Pons (tissue), 1 donor: Measurements from ENCODE around the gene AARSD1.
"Not testable (repeated sequence)": the region's sequence is repeated elsewhere in the genome, so short reads cannot be mapped to it uniquely, and the experiment has no call there.

Experiments
- DNase-seq: peaks from one replicate; pipeline ENCODE4 v3.0.0-alpha.2; 2016; ENCODE audit warnings: low spot score

AARSD1 gene, protein sequence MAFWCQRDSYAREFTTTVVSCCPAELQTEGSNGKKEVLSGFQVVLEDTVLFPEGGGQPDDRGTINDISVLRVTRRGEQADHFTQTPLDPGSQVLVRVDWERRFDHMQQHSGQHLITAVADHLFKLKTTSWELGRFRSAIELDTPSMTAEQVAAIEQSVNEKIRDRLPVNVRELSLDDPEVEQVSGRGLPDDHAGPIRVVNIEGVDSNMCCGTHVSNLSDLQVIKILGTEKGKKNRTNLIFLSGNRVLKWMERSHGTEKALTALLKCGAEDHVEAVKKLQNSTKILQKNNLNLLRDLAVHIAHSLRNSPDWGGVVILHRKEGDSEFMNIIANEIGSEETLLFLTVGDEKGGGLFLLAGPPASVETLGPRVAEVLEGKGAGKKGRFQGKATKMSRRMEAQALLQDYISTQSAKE

DNA sequence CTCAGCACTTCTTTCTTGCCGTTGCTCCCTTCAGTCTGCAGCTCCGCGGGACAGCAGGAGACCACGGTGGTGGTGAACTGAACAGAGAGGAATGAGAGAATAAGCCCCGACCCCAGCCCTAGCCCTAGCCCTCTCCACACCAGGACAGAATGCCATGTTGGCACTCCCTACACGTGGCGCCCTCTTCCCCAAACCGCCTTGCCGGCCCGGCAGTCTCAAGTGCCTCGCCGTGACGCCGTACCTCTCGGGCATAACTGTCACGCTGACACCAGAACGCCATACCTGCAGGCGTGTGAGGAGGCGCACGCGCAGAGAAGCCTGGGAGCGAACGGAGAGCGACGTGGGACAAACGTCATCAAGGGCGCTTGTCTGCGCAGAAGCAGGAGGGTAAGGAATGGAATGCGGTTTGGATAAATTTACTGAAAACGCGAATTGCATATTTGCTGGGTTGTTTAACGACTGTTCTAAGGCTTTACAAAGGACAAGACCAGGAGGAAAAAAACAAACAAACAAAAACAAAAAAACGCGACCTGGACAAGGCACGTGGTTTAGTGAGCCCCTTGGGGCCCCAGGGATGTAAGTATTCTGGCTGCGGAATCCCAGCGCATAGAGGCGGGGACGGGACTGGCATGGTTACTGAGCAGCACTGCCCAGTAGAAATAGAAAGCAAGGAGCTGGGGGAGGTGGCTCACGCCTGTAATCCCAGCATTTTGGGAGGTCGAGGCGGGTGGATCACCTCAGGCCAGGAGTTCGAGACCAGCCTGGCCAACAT, at the start of gene AARSD1:
Gene AARSD1, minus strand, starts transcription at position 294 of the 772 bp plus-strand sequence. Its CDS starts 14 bp downstream, at position 280.
- DNase-seq = peak; percentile 89

DNA sequence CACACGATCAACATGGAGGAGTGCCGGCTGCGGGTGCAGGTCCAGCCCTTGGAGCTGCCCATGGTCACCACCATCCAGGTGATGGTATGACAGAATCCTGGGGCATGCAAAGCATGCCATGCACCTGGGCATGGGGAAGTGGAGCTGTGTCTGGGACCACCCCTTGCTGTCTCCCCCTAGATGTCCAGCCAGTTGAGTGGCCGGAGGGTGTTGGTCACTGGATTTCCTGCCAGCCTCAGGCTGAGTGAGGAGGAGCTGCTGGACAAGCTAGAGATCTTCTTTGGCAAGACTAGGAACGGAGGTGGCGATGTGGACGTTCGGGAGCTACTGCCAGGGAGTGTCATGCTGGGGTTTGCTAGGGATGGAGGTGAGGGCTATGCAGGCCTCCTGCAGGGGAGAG, 49.0 kb upstream of the AARSD1 start:
- no peak for DNase-seq

DNA sequence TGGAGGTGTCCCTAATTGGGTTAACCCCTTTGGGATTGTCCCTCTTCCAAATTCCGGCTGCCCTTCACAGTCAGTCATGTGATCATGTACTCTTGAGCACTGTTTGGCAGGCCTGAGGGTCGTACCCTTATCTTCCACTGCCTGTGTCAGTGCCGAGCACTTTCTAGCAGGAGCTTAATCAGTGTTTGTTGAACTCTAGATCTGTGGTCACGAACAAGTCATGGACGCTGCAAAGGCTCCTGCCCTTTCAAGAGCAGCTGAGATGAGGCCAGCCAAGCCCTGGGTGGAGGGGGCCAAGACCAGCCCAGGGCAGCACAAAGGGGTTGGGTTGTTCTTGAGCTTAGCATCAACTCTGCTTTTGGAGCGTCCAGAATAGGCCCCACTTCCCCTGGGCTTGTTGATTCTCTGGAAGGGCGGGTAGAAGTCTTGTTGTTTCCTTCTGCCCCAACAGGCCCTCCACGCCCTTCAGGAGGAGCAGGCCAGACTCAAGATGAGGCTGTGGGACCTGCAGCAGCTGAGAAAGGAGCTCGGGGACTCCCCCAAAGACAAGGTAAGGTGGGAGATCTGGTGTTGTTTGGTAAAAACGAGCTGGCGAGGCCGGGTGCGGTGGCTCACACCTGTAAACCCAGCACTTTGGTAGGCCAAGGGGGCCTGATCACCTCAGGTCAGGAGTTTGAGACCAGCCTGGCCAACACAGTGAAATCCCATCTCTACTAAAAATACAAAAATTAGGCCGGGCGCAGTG, 47.6 kb upstream of the AARSD1 start:
- DNase-seq = no peak

DNA sequence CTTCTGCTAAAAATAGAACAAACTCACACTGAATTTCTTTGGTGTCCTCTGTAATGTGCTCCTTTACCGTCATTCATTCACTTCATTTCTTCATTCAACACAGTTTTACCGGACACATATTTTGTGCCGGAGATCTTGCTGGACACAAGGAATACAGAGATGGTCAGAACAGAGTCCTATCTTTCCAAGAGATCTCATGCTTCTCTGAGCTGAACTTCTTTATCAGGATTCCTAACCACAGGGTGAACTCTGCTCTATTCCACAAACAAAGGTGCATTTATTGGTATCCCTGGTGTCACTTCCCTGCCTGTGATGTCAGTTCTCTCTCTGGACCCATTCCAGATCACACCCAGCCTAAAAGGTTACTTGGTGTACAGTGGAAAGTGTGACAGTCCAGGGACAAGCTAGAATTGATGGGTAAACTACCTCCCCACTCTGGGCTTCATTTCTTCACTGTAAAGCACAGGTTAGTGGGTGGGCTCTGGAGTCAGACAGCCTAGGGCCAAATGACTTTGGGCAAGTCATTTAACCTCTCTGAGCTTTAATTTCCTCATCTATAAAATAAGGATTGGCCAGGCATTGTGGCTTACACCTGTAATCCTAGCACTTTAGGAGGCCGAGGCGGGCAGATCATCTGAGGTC, 46.5 kb upstream of the AARSD1 start:
- no peak for DNase-seq

DNA sequence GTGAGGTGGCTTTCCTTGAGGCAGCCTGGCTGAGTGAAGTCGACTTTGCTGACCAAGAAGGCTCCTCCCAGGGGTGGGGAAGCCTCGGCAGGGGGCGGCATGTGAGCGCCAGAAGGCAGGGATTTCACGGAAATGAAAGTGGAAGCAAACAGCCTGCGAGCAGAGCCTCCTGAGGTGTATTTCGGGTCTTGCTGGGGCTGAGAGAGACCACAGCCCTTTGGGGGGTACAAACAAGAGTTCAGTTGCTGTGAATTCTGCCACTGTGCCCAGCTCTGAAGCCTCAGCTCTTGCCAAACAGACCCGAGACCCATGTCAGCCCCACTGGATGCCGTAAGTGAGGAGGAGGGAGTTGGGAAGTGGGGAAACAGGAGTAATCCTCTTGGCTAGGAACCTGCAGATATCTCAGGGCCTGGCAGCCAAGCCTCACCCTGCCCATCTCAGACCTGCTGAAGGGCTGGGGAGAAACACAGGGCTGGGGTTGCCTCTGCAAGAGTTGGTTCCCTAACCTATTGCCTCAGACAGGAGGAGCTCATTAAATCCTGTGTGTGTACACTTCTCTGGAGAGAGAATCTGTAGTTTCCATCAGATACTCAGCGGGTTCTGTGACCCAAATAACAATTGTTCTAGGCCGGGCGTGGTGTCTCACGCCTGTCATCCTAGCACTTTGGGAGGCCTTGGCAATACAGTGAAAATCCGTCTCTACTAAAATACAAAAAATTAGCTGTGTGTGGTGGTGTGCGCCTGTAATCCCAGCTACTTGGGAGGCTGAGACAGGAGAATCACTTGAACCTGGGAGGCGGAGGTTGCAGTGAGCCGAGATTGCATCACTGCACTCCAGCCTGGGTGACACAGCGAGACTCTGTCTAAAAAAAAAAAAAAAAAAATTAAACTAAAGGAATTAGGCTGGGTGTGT, 42.6 kb upstream of the AARSD1 start, which contains the start of gene IFI35:
Gene IFI35, plus strand, starts transcription at position 146 of the 913 bp plus-strand sequence. Its CDS starts 164 bp downstream, at position 310.
- peak; percentile 70 for DNase-seq

DNA sequence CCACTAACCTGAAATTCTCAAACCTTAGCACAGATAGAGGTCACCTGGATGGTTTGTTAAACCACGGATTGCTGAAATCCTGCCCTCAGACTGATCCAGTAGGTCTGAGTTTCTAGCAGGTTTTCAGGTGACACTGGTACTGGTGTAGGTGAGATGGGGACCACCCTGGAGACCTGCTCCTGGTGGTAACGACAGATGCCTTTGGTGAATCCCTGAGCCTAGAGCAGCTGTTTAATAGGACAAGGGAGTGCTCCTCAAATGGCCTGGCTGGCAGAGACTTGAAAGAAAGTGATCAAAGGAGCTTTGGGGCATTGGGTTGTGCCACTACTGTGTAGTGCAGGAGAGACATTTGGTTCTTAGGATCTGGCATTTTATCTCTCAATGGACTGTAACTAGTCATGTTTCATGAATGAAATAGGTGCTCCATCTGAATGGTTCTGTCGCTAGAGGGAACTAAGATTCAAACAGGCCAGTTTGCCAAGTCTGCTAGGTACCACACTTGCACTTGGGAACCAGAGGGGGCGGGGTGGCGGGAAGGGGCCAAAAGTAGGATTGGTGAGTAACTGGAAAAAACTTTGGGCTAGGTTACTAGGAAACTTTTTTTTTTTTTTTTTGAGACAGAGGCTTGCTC, 39.4 kb upstream of the AARSD1 start:
- DNase-seq = no peak

DNA sequence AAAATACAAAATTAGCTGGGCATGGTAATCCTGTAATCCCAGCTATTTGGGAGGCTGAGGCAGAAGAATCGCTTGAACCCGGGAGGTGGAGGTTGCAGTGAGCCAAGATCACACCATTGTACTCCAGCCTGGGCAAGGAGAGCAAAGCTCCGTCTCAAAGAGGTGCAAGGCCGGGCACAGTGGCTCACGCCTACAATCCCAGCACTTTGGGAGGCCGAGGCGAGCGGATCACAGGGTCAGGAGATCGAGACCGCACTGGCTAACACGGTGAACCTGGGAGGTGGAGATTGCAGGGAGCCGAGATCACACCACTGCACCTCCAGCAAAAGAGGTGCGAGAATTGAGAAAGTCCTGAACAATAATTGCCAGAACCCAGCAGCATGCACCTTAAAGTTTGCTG, 36.6 kb upstream of the AARSD1 start:
- not testable (repeated sequence) for DNase-seq

DNA sequence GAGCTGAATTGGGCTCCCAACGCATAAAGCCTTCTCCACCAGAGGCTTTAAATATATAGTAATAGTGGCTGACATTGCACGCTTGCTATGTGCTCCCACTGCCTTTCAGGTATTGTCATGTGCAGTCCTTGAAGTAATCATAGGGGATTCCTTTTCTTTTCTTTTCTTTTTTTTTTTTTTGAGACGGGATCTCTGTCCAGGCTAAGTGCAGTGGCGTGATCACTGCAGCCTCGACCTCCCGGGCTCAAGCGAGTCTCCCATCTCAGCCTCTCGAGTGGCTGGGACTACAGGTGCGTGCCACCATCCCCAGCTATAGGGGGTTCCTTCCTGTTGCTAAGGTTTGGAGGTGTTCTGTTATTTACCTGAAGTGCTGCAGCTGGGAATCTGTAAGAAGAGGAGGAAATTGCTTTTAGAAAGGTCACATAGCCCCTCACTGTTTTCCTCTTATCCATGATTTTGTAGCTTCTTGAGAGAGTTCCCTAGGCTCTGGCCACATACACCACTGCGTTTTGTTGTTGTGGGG, 34.8 kb upstream of the AARSD1 start:
- no peak for DNase-seq

DNA sequence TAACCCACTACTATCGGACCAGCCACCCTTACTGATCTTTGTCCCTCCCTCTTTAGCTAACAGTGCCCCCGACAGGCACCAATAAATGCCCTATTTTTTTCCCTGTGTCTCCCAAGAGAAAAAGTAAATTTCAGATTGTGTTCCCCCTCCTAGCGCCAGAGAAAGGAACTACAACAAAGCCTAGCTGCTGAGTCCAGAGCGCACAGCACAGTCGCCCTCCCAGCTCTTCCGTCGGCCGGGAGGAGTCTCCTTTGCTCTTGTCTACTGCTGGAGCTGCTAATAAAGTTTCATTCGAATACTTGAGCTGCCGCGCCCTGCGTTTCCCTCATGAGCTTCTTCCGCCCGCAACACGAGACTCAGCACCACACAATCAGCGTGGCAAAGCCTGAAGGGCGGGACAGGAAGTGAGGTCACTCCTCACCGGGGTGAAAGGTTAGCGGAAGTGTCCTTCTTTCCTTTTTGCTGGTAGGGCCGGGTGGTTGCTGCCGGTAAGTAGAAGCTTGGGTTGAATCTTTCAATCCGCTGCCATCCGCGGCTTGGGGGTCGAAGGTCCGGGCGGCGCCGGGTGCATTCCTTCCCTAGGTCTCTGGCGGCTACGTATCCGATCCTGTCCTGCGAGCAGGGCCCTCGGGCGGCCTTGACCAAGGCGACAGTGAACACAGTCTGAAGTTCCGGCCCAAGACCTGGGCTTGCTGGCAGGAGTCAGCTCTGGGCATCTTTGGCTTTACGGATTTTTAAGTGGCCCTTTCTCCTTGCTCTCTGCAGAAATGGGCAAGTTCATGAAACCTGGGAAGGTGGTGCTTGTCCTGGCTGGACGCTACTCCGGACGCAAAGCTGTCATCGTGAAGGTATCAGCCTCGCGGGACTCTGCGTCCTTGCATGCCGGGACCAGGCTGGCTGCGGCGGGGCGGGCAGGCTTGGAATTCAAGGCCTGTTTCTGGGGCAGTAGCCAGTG, 34.0 kb upstream of the AARSD1 start, which contains the start of gene RPL27:
Gene RPL27, plus strand, starts transcription at position 436 of the 955 bp plus-strand sequence. Its CDS starts 332 bp downstream, at position 768.
- DNase-seq = peak; percentile 100

DNA sequence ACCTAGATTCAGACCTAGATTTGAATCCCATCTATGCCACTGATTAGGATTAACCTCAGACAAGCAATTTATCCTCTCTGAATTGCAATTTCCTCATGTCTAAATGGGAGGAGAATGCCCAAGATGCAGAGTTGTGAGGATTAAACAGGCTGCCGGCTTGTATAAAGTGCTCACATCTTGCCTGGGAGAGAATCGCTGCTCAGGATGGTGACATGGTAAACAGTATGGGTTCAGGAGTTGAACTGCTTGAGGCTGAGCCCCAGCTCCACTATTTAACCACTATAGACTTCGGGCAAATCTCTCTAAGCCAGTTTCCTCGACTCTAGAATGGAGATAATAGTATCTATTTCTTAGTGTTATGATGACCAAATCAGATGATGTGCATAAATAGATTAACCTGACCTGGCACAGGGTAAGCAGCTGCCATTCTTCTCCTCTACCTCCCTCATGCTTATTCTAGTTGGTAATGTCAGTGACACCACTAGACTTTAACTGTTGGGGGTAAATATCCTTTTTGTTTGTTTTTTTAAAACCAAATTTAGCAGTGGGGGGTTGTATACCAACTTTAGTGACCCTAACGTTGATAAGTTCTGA, 33.2 kb upstream of the AARSD1 start:
- DNase-seq = no peak

DNA sequence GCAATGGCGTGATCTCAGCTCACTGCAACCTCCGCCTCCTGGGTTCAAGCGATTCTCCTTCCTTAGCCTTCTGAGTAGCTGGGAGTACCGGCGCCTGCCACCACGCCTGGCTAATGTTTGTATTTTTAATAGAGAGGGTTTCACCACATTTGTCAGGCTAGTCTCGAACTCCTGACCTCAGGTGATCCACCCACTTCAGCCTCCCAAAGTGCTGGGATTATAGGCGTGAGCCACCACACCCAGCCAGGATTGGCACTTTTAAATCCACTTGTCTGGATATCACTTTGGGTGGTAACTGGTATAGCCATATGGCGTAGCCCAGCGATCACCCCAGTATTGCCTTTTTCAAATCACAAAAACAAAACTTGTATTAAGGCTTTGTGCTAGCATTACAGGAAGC, 29.7 kb upstream of the AARSD1 start:
- not testable (repeated sequence) for DNase-seq

DNA sequence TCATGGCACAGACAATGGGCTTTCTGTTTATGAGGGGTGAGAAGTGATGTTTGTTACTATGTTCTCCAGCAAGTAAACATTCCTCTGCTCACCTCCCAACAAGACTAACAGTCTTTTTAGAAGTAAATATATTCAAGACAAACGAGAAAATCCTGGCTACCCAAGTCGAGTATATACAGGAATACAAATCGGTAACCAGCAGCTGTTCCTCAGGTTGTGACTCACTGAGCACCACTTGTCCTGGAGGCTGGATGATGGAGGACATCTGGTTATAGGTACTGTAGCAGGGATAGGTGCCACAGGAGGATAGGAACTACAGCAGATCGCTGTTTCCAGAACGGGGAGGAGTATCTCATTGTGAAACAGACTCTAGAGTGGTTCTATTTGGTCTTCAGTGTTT, 28.6 kb upstream of the AARSD1 start:
- DNase-seq = no peak

DNA sequence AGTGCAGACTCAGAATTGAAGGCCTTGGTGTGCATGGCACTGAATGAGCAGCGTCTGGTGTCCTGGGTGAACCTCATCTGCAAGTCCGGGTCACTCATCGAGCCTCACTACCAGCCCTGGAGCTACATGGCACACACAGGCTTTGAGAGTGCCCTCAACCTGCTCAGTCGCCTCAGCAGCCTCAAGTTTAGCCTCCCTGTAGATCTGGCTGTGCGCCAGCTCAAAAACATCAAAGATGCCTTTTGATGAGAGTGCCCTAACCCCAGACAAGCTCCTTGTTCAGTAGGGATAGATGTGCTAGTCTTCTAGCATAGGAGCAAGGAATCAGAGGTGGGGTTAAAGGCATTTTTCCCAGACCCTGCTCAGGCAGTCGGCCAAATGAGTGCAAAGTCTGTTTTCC, 27.2 kb upstream of the AARSD1 start:
- DNase-seq = no peak

DNA sequence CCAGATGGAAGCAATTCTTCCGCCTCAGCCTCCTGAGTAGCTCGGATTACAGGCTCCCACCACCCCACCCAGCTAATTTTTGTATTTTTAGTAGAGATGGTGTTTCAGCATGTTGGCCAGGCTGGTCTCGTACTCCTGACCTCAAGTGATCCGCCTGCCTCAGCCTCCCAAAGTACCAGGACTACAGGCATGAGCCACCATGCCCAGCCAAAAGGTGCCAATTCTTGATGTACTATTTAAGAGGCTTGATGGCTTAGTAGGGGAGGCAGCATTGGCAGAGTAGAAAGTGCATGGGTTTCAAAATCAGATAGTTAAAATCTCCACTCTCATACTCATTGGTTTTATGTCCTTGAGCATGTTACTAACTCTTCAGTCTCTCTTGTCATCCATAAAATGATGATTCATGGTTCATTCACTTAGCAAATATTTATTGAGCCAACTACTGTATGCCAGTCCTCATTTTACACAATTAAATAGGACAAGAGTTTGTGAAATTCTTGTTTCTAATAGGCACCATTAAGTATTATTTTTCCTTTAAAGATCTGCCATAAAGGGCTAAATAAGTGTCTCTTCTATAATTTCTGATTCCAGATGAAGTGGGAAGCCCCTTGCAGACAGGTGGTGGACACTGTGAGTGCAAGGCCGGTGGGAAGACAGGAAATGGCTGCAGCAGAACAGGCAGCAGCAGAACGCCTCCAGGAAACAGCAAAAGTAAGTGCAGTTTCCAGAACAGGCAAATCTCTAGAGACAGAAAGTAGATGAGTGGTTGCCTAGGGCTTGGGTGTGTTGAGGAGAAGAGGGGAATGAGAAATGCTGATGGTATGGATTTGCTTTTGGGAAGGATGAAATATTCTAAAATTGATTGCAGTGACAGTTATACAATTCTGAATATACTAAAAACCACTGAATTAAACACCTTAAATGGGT, 25.7 kb upstream of the AARSD1 start:
- no peak for DNase-seq

DNA sequence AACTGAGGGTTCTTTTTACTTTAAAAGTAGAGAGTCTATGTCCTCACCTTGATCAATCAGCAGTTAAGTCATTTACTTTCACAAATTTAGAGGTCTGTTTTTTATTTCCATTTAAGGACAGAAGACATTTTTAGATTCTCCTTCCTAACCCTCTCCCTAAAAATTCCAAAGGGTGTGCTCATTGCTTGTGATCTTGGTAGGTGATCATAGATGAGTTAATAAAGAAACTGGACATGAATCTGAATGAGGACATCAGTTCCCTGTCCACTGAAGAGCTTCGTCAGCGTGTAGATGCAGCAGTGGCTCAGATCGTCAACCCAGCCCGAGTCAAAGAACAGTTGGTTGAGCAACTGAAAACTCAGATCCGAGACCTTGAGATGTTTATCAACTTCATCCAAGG, 24.9 kb upstream of the AARSD1 start:
- DNase-seq = no peak

DNA sequence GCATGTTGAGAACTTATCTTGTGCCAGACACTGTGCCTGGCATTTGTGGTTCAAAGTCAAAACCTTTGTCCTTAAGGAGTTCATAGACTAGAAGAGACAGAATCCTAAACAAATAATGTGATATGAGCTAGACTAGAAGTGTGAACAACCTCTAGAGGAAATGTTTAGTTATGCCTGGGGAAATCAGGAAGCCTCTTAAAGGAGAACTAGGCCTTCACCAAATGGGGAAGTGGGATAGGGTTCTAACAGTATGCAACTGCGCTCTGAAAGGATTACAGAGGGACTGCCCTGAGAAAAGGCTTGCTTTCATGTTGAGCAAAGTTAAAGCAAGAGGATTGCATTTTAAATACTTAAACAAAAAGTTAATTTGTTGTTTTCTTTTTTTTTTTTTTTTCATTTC, 21.0 kb upstream of the AARSD1 start:
- DNase-seq = peak; percentile 74

DNA sequence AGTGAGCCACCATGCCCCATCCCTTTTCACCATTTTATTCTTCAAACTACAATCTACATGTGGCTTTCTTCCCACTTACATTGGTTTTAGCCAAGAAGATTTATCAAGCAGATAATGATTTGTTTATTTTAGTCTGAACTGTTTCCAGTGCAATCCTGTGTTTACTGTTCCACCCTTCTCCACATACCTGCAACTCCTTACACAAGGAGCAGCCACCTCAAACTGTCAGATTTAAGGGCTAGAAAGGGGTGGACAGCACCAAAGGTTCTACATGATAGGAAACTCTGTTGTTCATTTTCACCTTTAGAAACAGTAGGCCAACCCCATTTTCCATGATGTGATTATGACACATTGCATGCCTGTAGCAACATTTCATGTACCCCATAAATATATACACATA, 18.0 kb upstream of the AARSD1 start:
- DNase-seq = no peak
